NCI-H2107 (cell line): ENCODE results near the gene DGKD.

Source experiments
- DNase-seq: peaks from one replicate; lab custom pipeline; 2025; lab: John Stamatoyannopoulos, UW

Gene DGKD

DNA sequence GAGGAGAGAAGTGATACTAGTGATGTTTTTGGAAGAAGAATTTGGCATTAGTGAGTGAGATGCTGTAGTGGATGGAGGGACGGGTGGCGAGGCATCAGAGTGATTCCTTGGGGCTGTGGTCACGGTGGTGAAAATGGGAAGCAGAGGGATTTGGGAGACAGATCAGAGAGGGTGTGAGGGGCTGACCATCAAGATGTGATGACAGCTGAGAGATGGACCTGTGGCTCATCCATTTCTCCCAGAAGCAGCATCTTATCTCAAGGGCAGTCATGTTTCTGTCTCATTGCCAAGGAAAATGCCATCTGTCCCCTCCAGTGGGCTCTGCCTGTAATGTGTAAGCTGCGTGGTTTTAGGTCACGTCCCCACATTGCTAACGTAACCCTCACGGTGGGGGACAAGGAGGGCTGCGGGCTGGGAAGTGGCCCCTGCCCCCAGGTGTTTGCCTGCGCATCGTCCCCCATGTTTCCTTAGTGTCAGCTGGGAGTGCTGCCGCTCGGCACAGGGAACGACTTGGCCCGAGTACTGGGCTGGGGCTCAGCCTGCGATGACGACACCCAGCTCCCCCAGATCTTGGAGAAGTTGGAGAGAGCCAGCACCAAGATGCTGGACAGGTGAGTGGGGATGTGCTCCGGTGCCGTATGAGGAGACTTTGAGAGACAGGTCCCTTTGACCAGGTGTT, 91.0 kb downstream of the DGKD start:
- no peak for DNase-seq

DNA sequence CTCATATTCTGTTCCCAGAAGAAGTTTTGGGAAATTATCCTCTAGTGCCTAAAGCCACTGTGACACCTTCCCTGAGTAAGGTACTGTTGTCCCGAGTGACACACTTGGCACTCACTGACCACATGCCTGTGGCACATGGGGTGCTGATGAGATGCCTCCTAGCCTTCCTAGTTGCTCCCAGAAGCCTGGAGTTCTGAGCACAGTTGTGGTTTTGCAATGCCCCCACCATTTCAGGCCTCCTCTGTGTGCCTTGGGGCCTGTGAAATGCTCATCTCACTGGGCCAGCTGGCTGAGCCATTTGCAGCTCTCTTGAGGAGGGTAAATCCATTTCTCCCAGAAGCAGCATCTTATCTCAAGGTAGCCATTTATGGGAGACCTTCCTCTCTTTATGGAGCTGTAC, 91.8 kb downstream of the DGKD start:
- DNase-seq = no peak

DNA sequence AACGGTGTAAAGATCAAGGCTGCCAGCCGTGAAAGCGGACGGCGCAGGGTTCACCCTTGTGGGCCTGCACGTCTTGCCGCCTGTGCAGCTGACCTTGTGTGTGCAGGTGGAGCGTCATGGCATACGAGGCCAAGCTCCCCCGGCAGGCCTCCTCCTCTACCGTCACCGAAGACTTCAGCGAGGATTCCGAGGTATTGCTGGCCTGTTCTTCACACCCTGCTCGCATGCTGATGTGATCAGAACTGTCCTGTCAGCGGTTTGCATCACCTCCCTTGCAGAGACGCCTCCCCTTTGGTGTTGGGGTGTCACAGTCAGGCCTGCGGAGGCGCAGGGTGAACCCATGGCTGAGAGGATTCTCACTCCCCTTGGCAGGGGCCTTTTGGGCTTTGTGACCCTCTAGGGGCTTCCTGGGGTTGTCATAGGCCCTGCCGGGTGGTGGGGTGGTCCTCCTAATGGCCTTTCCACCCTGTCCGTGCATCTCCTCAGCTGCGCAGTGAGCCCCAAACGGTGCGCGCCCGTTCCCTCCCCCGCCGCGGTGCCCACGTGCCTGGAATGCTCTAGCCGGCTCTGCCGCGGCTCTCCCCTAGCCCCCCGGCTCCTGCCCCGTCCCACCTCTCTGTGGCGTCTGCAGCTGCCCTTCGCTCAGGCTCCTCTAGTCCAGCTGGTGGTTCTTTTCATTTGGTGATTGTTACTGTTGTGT, 92.5 kb downstream of the DGKD start:
- no peak for DNase-seq

DNA sequence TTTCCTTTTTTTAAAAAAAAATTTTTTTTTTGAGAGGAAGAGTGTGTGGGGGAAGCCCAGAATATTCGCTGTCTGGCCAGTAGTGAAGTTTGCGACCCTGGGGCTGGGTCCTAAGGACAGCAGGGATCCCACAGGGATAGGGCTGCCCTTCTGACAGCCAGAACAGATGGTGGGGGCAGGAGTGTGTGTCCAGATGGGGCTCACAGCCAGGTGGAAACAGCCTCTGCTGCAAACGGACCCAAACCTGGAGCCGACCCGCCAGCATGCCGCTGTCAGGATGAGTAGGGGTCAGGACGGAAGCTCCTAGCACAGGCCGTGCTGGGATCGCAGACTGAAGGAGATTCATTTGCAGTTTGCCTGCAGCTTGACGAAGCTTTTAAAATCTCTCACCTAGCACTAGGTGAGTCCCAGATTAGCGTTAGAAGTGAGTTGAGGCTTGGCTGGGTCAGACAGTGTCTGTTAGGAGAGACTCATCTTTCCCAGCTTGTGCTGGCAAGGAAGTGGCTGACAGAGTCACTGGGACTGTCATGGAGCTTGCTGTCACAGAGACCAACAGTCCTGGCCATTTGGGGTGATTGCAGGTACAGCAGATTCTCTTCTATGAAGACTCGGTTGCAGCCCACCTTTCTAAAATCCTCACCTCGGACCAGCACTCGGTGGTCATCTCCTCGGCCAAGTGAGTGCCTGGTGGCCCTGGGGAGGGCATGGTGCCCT, 93.4 kb downstream of the DGKD start:
- DNase-seq = no peak

DNA sequence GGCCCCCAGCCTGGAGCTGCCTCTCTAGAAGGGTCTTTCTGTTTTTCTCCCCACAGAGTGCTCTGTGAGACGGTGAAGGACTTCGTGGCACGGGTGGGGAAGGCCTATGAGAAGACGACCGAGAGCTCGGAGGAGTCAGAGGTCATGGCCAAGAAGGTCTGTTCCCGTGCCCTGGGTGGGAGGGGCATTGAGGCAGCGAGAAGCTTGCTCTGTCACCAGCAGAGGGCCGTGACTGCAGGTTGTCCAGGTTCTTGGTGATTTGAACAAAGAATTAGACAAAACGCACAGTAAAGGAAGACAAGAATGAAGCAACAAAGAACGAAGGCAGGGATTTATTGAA, 93.9 kb downstream of the DGKD start:
- DNase-seq = no peak

DNA sequence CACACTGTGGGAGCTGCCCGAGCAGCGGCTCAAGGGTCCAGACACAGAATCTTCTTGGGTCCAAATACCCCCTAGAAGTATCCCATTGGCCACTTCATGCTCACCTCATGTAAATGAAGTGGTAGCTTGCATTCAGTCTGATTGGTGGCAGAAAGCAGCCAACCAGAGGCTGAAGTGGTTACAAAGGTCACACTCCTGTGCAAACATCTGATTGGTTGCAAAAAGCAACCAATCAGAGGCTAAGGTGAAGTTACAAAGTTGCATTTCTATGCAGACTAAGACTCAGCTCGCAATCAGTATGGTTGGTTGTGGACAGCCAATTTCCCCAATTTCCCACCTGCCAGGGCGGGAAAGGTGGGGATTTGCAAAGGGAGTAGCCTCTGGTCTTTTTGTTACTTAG, 94.3 kb downstream of the DGKD start:
- DNase-seq = no peak

DNA sequence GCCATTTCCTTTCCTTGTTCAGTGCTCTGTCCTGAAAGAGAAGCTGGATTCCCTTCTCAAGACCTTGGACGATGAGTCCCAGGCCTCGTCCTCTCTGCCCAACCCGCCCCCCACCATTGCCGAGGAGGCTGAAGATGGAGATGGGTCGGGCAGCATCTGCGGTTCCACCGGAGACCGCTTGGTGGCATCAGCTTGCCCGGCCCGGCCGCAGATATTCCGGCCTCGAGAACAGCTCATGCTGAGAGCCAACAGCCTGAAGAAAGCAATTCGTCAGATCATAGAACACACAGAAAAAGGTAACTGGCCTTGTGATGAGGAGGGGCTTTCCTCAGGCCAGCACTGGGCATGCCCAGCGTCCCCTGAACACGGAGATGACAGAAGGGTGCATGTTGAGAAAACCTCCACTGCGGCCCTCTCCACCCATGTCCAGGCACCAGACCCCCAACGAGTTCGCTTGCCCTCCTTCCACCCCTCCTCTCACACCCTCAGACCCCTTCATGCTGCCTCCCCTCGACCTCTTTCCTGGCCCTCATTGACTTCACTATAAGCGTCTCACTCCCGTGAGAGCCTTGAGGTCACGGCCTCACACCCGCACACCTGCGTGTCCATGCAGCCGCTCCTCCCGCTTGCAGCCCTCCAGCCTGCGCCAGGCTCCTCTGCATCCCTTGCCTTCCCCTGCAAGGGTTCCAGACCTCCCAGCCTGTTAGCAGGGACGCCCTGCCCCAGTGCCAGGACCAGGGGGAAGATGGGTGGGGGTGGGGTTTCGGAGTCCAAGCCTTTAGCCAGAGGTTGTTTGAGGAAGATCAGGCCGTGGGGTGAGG, 95.0 kb downstream of the DGKD start:
- DNase-seq = no peak

DNA sequence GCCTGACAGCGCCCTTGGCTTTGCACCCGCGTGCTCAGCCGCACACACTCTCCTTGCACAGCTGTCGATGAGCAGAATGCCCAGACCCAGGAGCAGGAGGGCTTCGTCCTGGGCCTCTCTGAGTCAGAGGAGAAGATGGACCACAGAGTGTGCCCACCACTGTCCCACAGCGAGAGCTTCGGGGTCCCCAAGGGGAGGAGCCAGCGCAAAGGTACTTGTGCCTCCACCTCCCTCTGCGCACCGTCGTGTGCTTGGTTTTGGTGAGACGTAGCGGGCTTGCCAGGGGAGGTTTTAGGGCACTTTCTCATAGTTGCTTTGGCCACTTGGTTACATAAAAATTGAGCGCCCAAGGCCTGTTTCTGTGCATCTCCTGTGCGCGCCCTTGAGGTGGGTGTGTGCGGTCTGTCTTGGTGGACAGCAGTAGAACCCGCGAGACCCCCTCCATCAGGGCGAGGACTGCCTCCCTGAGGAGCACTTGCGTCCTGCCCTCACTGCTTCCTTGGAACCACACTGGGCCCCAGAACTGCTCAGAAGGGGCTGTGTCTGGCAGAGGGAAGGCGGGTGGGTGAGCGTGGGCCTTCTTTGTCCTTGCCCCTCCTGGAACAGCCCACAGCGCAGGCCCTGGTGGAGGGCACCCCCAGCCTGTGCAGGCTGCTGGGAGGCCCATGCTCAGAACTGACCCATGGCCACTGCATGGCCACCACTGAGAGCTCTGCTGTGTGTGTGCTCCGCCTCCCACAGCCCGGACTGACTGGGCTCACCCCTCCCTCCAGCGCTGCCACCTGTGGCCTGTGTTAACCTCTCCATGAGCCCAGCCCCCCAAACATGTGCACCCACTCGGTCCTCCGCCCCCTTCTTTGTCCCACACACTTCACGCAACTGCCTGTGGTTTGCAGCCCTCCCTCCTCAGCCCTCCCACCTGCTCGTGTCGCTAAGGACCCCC, 95.9 kb downstream of the DGKD start:
- DNase-seq = no peak

DNA sequence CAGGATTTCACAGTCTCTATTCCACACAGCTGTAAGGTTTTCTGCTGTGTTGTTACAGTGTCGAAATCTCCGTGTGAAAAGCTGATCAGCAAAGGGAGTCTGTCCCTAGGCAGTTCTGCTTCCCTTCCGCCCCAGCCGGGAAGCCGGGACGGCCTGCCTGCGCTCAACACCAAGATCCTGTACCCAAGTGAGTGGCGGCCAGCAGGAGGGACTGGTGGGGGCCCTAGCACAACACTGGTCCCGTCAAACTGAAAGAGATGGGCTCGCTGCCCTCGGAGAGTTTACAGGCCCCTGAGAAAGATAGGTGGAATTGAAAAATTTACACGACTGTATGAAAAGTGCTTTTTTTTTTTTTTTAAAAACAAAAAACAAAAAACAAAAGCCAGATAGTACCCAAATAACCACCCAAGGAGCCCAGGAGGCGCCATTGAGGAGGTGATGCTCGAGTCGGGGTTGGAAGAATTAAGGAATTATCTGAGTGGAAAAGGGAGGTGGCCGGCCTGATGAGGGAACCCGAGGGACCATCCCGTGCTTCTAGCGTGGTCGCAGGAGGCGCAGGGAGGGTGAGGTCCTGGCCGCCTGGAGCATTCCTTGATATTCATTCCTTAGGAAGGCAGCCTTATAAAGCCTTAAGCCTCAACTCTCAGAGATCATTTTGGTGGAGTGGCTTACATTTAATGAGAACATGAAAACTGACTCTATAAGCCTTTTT, 96.7 kb downstream of the DGKD start:
- DNase-seq = no peak

DNA sequence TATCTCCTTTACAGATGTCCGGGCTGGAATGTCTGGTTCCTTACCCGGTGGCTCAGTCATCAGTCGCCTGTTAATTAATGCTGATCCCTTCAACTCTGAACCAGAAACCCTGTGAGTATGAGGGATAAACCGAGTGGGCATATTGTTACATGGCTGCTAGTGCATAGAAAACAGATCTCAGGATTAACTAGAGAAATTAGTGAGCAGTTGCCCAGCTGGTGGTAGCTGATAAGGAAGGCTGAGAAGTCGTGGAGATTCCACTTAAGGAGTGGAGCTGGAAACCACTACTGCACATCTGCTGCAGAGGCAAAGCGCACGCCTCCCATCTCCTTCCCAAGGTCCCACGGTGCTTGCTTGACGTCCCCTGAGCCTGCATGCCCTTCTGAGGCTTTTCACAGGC, 97.7 kb downstream of the DGKD start:
- no peak for DNase-seq

DNA sequence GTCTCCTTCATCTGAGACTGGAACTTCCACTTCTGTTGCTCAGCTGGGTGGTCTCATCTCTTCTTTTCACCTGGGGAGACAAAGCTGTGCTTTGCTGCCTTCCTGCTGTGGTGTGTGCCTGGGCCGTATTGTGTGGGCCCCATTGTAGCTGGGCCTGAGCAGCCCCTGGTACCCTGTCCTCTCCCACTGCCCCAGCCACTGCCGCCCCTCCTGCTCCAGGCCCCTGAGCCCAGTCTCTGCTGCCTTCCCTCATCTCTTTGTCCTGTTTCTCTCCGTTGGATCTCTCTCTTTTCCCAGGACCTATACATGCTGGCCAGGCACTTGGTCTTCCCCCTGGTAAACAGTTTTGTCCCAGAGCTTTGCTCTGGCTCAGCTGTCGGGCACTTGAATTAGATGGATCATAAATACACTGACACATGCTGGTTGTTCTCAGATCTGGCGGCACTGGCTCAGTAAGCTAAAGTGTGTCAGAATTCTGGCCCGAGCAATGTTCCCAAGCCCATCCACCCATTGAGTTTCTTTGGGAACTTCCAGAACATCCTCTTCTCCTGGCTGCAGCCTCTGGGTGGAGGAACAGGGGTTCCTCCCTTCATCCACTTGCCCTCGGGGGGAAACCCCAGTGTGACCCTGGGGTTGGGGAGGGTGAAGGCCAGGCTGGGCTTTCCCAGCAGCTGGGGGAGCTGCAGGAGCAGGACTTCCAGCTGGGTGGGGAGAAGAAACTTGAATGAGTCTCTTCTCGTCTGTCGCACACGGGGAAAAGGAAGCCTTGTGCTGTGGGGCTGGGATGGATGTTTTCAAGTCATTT, 99.0 kb downstream of the DGKD start:
- no peak for DNase-seq

DNA sequence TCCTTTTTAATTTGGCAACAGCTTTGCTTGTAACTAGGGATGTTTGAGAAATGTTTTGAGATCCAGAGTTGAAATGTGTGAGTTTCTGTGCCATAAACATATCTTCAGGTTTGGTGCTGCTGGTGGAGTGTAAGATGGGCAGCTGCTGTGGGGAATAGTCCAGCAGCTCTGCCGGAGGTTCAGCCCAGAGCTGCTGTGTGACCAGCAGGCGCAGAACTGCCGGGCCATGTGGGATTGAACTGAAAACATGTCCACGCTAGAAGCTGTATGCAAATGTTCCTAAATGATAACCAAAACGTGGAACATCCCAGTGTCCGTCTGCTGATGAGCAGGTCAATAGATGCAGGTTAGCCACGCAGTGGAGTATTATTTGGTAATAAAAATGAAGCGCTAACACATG, 99.6 kb downstream of the DGKD start:
- no peak for DNase-seq

DNA sequence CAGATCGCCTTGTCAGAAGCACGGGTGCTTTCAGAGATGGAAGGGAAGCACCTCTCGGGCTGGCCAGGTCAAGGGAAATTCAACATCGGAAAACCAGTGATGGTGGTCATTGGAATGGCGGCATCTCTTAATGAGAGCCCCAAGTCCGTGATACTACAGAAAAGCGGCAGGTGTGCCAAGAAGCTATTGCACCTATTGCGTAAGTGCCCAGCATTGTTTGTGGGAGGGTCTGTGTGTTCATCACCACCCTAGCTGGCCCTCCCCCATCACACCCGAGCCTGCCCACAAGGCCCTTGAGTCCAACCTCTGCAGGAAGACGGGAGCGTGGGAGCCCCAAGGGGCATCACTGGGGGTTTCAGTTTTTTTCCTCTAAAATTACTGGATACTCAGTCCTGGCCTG, 100.7 kb downstream of the DGKD start:
- DNase-seq = no peak

DNA sequence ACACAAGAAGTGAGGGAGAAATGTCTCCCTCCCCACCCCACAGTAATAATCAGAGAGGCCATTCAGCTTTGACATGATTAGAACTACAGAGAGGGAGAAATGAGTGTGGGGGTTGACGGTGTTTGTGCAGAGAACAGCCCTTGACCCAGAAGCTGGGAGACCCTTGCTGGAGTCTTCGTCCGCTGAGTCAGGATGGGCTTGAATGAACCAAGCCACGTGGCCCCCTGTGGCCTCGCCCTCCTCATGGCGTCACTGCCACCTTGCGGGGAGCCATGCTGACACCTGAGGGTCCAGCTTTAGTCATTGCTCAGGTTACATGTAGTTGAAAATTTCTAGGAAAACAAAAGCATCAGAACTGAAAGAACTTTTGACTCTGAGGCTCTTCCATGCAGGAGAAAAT, 101.2 kb downstream of the DGKD start:
- no peak for DNase-seq

DNA sequence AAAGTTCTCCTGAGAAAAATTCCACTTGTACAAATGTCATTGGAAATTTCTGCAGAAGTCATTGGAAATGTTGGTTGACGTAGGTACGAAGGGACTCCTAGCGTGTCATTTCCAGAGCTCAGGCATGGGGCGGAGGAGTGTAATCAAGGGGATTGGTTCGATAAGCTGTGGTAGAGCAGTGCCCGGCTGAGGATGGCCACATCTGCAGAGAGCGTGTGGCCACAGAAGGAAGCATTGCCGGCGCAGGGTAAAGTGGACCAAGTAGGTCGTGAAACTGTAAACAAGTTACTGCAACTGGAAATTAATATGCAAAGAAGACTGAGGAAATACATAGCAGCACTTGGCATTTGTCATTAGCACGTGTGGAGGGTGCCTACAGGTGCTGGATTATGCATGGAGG, 101.8 kb downstream of the DGKD start:
- DNase-seq = no peak

DNA sequence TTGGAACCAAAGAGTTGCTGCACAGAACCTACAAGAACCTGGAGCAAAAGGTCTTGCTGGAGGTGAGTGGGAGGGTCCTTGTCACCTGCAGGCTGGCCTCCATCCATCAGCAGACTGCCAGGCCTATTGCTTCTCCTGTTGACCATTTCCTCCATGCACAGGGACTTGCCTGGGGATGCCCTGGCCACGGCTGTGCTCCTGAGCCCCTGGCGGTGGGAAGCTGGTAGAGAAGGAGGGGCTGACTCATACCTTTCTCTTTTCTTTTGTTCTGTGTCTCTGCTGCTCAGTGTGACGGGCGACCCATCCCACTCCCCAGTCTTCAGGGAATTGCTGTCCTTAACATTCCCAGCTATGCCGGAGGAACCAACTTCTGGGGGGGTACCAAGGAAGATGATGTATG, 102.6 kb downstream of the DGKD start:
- no peak for DNase-seq

DNA sequence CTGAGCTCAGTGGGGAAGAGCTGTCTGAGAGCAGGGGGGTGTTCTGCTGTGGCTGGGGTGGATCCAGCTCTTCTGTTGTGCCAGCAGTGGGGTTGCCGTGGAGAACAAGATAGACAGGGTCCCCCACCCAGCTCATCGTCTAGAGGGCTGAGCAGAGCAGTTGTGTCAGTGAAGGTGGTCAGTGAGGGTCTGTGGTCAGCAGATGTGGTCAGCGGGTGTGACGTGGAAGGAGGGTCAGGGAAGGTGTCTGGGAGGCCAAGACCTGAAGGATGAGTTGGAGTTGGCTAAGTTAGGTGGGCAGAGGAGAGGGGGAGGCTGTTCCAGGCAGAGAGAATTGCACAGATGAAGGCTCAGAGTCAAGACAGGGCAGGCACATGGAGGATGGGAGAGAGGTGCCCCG, 103.1 kb downstream of the DGKD start:
- DNase-seq = no peak

DNA sequence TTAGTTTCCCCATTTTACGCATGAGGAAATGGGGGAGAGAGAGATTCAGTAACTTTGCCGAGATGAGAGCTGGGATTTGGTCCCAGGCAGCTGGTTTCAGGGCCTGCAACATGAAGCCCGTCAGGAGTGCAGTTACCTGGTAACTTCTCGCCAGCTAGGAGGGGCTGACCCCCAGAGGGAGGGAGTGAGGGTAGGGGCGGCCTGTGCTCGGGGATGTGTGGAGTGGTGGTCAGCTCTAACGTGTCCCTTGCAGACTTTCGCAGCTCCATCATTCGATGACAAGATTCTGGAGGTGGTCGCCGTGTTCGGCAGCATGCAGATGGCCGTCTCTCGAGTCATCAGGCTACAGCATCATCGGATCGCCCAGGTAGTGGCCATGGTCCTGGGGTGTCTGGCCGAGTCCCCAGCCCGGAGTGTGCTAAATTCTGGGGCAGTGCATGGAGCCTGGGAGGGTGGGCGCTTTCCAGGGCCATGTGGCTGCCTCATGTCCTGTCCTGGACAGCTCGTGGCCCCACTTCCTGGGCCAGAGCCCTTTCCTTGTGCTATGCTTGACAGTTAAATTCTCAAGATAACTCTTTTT, 103.8 kb downstream of the DGKD start:
- DNase-seq = no peak

DNA sequence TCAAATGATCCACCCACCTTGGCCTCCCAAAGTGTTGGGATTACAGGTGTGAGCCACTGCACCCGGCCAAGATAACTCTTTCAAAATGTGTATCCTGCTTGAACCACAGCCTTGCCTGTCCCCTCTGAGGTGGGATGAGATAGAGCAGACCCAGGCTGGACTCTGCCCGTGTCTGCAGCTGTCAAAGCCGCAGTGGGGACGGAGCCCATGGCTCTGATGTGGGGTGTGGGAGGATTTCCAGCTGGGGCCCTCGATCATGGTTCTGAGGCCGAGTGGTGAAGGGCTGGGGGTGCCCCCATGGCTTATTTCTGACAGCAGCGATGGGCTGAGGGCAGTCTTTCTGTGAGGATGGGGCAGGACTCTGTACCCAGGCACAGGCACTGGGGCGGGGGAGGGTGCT, 104.5 kb downstream of the DGKD start:
- no peak for DNase-seq

DNA sequence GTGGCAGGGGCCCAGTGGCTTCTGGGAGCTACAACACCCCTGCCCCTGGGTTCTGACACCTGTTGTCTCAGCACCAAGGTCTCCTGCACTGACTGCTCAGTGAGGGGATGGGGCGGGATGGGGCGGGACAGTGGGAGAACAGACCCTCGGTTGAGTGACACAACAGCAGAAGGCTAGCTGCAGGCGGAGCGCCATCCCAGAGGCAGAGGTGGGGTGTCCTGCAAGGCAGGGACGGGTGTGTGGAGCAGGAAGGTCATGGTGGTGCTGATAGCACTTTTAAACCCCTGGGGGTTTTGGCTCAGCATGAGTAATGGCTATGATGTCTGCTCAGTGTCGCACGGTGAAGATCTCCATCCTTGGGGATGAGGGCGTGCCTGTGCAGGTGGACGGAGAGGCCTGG, 105.1 kb downstream of the DGKD start:
- DNase-seq = no peak
